GM18508 (cell line): Measurements from ENCODE around the gene SPEG.

Experiments used
- ATAC-seq: cut with Tn5 transposase; IDR thresholded peaks from one replicate; pipeline ENCODE4 v1.9.1; 2021; ENCODE audit warnings: moderate number of reproducible peaks; ENCODE audit not compliant: insufficient read depth, unreplicated experiment

SPEG gene

GRCh38 chr2:219457784-219458369 lies 23.2 kb downstream of the SPEG start:
- ATAC-seq: no peak

GRCh38 chr2:219458996-219459395 lies 24.4 kb downstream of the SPEG start:
- ATAC-seq: no peak

GRCh38 chr2:219459460-219460311 lies 25.0 kb downstream of the SPEG start:
- ATAC-seq: peak; percentile 58

GRCh38 chr2:219460424-219460926 lies 25.8 kb downstream of the SPEG start:
- no peak for ATAC-seq

GRCh38 chr2:219461047-219461514 lies 26.4 kb downstream of the SPEG start:
- ATAC-seq: no peak

GRCh38 chr2:219461669-219462068 lies 27.0 kb downstream of the SPEG start:
- ATAC-seq: no peak

- no peak for ATAC-seq
These were observed 27.7 kb downstream of the SPEG start for GRCh38 chr2:219462349-219462748.

- ATAC-seq: no peak
These were observed 29.8 kb downstream of the SPEG start for GRCh38 chr2:219464286-219465032.

- ATAC-seq: no peak
These were observed 31.3 kb downstream of the SPEG start for GRCh38 chr2:219465659-219466561.

GRCh38 chr2:219466816-219467735 lies 32.4 kb downstream of the SPEG start:
- ATAC-seq: no peak

- no peak for ATAC-seq
These were observed 33.1 kb downstream of the SPEG start for GRCh38 chr2:219467736-219468075.

GRCh38 chr2:219468410-219469185 lies 34.0 kb downstream of the SPEG start:
- no peak for ATAC-seq

GRCh38 chr2:219469186-219469724 lies 34.6 kb downstream of the SPEG start:
- ATAC-seq: no peak

GRCh38 chr2:219470429-219470828 lies 35.8 kb downstream of the SPEG start:
- no peak for ATAC-seq

GRCh38 chr2:219471476-219472371 lies 37.1 kb downstream of the SPEG start:
- no peak for ATAC-seq

- ATAC-seq: no peak
These were observed 38.1 kb downstream of the SPEG start for GRCh38 chr2:219472629-219473187.

- ATAC-seq: no peak
These were observed 38.9 kb downstream of the SPEG start for GRCh38 chr2:219473511-219473910.
